Parathyroid adenoma (tissue), 2 donors: ENCODE data around the gene RAPGEF2.

Source experiments
- H2AFZ ChIP-seq: fragments of 300-600 bp; sonication (generic); one replicate; pipeline ENCODE4 v1.7.0; 2017; ENCODE audit warnings: antibody characterized with exemption, mild to moderate bottlenecking
- H3K27ac ChIP-seq: fragments of 300-600 bp; sonication (generic); one replicate; pipeline ENCODE4 v1.7.0; 2017
- H3K27me3 ChIP-seq: fragments of 300-600 bp; sonication (generic); one replicate; pipeline ENCODE4 v1.7.0; 2017; ENCODE audit warnings: low read length; ENCODE audit not compliant: control insufficient read depth, insufficient read depth
- H3K36me3 ChIP-seq: fragments of 300-600 bp; sonication (generic); one replicate; pipeline ENCODE4 v1.7.0; 2017; ENCODE audit warnings: low read length; ENCODE audit not compliant: control insufficient read depth, insufficient read depth
- H3K4me1 ChIP-seq: fragments of 300-600 bp; sonication (generic); one replicate; pipeline ENCODE4 v1.7.0; 2017; ENCODE audit warnings: control low read depth
- H3K4me2 ChIP-seq: fragments of 300-600 bp; sonication (generic); one replicate; pipeline ENCODE4 v1.7.0; 2017; ENCODE audit warnings: low read length
- H3K4me3 ChIP-seq: fragments of 300-600 bp; sonication (generic); one replicate; pipeline ENCODE4 v1.7.0; 2017; ENCODE audit warnings: low read depth, low read length
- H3K79me2 ChIP-seq: fragments of 300-600 bp; sonication (generic); one replicate; pipeline ENCODE4 v1.7.0; 2017; ENCODE audit warnings: control low read depth
- H3K9ac ChIP-seq: fragments of 300-600 bp; sonication (generic); one replicate; pipeline ENCODE4 v1.7.0; 2017; ENCODE audit warnings: mild to moderate bottlenecking
- H3K9me3 ChIP-seq: fragments of 300-600 bp; sonication (generic); one replicate; pipeline ENCODE4 v1.7.0; 2017; ENCODE audit warnings: low read length; ENCODE audit not compliant: control insufficient read depth
- TF ChIP-seq, protein P1 (sequence below): fragments of 300-600 bp; sonication (generic); IDR thresholded peaks from one replicate; pipeline ENCODE4 v1.7.0; 2017; ENCODE audit warnings: antibody characterized with exemption, mild to moderate bottlenecking
- donor health status: primary hyperparathyroidism.

The RAPGEF2 gene

DNA sequence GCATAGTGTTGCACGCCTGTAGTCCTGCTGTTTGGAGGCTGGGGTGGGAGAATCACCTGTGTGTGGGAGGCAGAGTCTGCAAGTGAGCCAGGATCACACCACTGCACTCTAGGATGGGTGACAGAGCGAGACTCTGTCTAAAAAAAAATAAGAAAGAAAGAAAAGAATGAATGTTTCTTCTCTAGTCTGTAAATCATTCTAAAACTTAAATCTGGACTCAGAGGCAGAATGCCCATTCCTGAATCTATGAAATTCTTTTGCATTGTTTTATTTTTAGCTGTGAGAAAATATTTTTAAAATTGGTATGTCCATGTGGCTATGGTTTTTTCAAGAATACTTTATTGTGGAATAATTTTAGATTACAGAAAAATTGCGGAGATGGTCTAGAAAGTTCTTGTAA lies 49.3 kb downstream of the RAPGEF2 start:
- Histone ChIP-seq H3K9me3 (no peaks in the 10 kb centered on the region), H3K4me3 (no peak overlapping the region), H3K4me1 (peaks cover 3% of the 10 kb centered on the region), H3K4me2 (no peak overlapping the region), H2AFZ (no peak overlapping the region), H3K27me3 (no peaks in the 10 kb centered on the region), H3K36me3 (no peaks in the 10 kb centered on the region), H3K9ac (no peak overlapping the region), H3K79me2 (peaks cover 10% of the 10 kb centered on the region), H3K27ac (no peak overlapping the region)
- TF ChIP-seq, protein P1, sequence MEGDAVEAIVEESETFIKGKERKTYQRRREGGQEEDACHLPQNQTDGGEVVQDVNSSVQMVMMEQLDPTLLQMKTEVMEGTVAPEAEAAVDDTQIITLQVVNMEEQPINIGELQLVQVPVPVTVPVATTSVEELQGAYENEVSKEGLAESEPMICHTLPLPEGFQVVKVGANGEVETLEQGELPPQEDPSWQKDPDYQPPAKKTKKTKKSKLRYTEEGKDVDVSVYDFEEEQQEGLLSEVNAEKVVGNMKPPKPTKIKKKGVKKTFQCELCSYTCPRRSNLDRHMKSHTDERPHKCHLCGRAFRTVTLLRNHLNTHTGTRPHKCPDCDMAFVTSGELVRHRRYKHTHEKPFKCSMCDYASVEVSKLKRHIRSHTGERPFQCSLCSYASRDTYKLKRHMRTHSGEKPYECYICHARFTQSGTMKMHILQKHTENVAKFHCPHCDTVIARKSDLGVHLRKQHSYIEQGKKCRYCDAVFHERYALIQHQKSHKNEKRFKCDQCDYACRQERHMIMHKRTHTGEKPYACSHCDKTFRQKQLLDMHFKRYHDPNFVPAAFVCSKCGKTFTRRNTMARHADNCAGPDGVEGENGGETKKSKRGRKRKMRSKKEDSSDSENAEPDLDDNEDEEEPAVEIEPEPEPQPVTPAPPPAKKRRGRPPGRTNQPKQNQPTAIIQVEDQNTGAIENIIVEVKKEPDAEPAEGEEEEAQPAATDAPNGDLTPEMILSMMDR: no peak

DNA sequence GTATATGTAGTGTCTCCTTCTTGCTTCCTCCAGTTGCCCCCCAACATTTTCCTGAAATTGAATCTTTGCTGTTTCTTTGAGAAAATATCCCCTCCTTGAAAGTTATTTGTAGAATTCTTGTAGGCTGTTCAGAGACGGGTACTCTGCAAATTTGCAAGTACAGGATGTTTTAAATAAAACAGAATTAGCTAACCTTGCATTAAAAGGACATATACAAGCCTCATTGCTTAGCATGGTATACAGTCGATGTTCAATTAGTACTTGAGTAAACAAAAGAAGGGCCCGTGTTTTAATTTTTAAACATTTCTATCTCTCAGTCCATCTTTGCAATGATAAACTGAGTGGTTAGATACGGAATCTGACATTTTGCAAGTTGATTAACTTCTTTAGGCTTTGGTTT lies 50.8 kb downstream of the RAPGEF2 start:
- H3K4me2 ChIP-seq: no peak overlapping the region
- TF ChIP-seq, protein P1: no peak
- no peaks in the 10 kb centered on the region for H3K27me3 ChIP-seq
- peaks cover 3% of the 10 kb centered on the region for H3K4me1 ChIP-seq
- H3K27ac ChIP-seq: no peak overlapping the region
- H3K36me3 ChIP-seq: no peaks in the 10 kb centered on the region
- H3K79me2 ChIP-seq: peaks cover 14% of the 10 kb centered on the region
- no peak overlapping the region for H3K4me3 ChIP-seq
- no peaks in the 10 kb centered on the region for H3K9me3 ChIP-seq
- no peak overlapping the region for H3K9ac ChIP-seq
- H2AFZ ChIP-seq: no peak overlapping the region

DNA sequence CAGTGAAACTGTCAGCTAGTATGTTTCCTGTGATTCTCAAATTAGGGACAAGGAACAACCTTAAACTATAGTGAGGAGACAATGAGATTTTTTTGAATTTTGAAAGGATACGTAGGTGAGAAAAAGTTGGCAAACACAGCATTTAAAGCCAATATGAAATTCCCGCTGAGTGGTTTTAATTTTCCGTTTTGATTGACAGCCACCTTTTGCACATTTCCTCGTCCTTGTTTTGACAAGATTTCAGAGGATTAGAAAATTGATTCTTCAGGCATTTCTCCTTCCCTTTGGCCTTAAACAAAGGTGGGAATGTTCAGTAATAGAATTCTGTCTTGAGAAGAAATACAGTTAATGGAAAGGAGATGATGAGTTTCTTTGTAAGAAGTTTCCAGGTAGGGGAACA lies 52.2 kb downstream of the RAPGEF2 start:
- H3K4me3 ChIP-seq: no peak overlapping the region
- no peak overlapping the region for H2AFZ ChIP-seq
- no peak overlapping the region for H3K9ac ChIP-seq
- H3K4me1 ChIP-seq: peaks cover 3% of the 10 kb centered on the region
- H3K9me3 ChIP-seq: no peaks in the 10 kb centered on the region
- no peaks in the 10 kb centered on the region for H3K36me3 ChIP-seq
- peaks cover 13% of the 10 kb centered on the region for H3K79me2 ChIP-seq
- H3K4me2 ChIP-seq: no peak overlapping the region
- no peak overlapping the region for H3K27ac ChIP-seq
- TF ChIP-seq, protein P1: no peak
- no peaks in the 10 kb centered on the region for H3K27me3 ChIP-seq

DNA sequence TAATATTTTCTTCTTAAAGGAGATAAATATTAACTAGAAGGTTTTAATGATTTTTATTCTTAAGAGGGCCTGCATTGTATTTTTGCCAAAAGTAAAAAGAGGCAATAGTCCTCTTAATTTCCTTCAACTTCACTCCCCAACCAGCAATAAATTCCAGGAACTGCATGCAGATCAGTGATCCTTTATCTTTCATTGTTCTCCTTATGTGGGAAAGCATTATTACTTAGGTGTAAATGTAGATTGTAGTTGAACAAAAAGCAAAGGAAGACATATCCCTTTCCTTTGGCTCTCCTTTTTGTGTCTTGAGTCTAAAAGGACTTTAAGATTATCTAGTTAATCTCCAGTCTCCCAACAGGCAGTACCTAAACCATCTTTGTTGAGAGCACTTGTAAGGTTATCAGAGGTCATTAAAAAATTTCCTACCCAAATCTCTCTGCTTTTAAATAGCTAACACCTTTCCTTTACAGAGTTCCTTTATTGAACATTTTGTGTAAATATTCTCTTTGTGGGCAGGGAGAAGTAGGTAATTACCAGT lies 55.3 kb downstream of the RAPGEF2 start:
- Histone ChIP-seq H3K4me3 (no peak overlapping the region), H2AFZ (no peak overlapping the region), H3K27ac (no peak overlapping the region), H3K9me3 (no peaks in the 10 kb centered on the region), H3K4me2 (no peak overlapping the region), H3K9ac (no peak overlapping the region), H3K27me3 (no peaks in the 10 kb centered on the region), H3K36me3 (no peaks in the 10 kb centered on the region), H3K79me2 (peaks cover 15% of the 10 kb centered on the region), H3K4me1 (peaks cover 4% of the 10 kb centered on the region)
- TF ChIP-seq, protein P1: no peak

DNA sequence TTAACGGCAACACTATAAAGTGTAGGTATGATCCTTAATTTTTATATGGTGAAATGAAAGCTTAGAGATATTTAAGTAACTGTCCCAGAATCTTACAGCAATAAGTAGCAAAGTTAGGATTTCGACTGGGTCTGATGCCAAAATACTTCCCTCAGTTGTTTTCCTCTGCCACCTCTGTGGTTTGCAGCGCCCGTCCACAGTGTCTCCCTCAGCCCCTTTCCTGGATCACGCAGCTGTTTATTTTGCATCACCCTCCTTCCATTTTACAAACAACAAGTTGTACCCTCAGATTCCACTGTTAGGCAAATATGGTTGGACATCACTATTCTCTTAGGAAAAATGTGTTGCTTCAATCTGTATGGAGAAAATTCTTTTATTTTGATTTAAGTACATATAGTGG lies 56.1 kb downstream of the RAPGEF2 start:
- Histone ChIP-seq H3K9me3 (no peaks in the 10 kb centered on the region), H3K36me3 (no peaks in the 10 kb centered on the region), H3K4me2 (no peak overlapping the region), H3K4me1 (peaks cover 4% of the 10 kb centered on the region), H3K4me3 (no peak overlapping the region), H3K79me2 (peaks cover 15% of the 10 kb centered on the region), H2AFZ (no peak overlapping the region), H3K27me3 (no peaks in the 10 kb centered on the region), H3K9ac (no peak overlapping the region), H3K27ac (no peak overlapping the region)
- TF ChIP-seq, protein P1: no peak
